Adipocyte (in vitro differentiated cells): ENCODE results near the gene ANGPTL2.

Experiments used
- DNase-seq: peaks from one replicate; pipeline ENCODE4 v3.0.0-alpha.2; 2015; ENCODE audit warnings: low read depth
- H3K27me3 ChIP-seq: replicated peaks from 2 replicates; pipeline ENCODE4 v1.7.0; 2013; ENCODE audit warnings: mild to moderate bottlenecking, low read length, moderate library complexity; ENCODE audit not compliant: control insufficient read depth, insufficient read depth
- H3K36me3 ChIP-seq: 2 replicates; pipeline ENCODE4 v1.7.0; 2013; ENCODE audit warnings: low read length, mild to moderate bottlenecking, moderate library complexity; ENCODE audit not compliant: control insufficient read depth, insufficient read depth, severe bottlenecking
- H3K4me1 ChIP-seq: 2 replicates; pipeline ENCODE4 v1.7.0; 2013; ENCODE audit warnings: mild to moderate bottlenecking, low read length, moderate library complexity; ENCODE audit not compliant: control insufficient read depth, insufficient read depth
- H3K4me3 ChIP-seq: 2 replicates; pipeline ENCODE4 v1.7.0; 2013; ENCODE audit warnings: mild to moderate bottlenecking, low read length, moderate library complexity
- H3K9ac ChIP-seq: 2 replicates; pipeline ENCODE4 v1.7.0; 2013; ENCODE audit warnings: mild to moderate bottlenecking, low read length, moderate library complexity
- H3K9me3 ChIP-seq: 2 replicates; pipeline ENCODE4 v1.7.0; 2013; ENCODE audit warnings: mild to moderate bottlenecking, low read length, moderate library complexity; ENCODE audit not compliant: control insufficient read depth

Gene ANGPTL2

GRCh38 chr9:127124111-127124531, 1.7 kb upstream of the ANGPTL2 start:
- Histone ChIP-seq H3K36me3 (peaks cover 10% of the 10 kb centered on the region), H3K9ac (no peak overlapping the region), H3K27me3 (no peaks in the 10 kb centered on the region), H3K4me3 (no peak overlapping the region), H3K4me1 (peaks cover 35% of the 10 kb centered on the region), H3K9me3 (no peaks in the 10 kb centered on the region)
- DNase-seq: no peak

DNA sequence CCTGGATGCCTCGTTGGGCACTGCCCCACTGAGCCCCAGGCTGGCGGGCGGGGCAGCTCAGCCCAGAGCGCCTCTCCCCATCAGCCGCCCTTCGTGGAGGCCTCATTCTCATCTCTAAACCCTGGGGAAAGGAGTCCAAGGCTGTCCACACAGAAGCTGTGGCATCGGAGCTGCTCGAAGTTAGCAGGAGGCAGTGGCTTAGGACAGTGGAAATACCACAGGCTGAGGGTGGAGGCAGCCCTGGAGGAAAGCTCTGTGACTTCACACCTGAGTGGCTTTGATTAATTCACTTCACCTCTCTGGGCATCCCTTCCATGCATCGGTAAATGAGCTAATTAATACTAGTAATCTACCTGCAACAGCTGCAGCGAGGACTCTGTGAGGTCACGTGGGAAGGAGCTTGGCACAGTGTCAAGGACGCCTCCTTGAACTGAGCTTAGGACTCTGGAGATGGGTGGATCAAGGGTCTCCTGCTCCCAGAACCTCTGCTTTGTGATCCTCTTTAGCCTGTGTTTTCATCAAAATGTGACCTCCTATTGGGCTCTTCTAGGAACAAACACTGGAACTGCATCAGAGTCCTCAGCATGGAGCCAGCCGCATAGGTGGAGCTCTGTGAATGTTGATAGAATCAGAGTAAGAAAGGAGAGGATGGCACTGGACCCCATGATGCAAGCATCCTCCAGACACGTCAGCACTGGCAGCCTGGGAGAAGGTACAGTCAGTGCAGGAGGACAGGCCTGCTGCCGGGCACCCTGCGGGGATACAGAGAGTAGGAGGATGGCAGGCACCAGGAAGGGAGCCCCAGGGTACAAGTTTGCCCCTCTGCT, 842 bp upstream of the ANGPTL2 start:
- Histone ChIP-seq H3K4me1 (peaks cover 37% of the 10 kb centered on the region), H3K9ac (peak overlapping the region; percentile 98), H3K4me3 (peak overlapping the region; percentile 46), H3K9me3 (no peaks in the 10 kb centered on the region), H3K27me3 (no peaks in the 10 kb centered on the region), H3K36me3 (peaks cover 18% of the 10 kb centered on the region)
- no peak for DNase-seq

GRCh38 chr9:127121628-127122175, 733 bp downstream of the ANGPTL2 start:
- no peaks in the 10 kb centered on the region for H3K27me3 ChIP-seq
- H3K9me3 ChIP-seq: no peaks in the 10 kb centered on the region
- H3K36me3 ChIP-seq: peaks cover 18% of the 10 kb centered on the region
- peaks cover 50% of the 10 kb centered on the region for H3K4me1 ChIP-seq
- H3K9ac ChIP-seq: peak overlapping the region; percentile 98
- DNase-seq: peak; percentile 61
- H3K4me3 ChIP-seq: peak overlapping the region; percentile 96

GRCh38 chr9:127119320-127119709, 3.1 kb downstream of the ANGPTL2 start:
- no peaks in the 10 kb centered on the region for H3K27me3 ChIP-seq
- no peak overlapping the region for H3K9ac ChIP-seq
- DNase-seq: no peak
- H3K4me3 ChIP-seq: peak overlapping the region; percentile 96
- peaks cover 25% of the 10 kb centered on the region for H3K36me3 ChIP-seq
- H3K9me3 ChIP-seq: no peaks in the 10 kb centered on the region
- peaks cover 55% of the 10 kb centered on the region for H3K4me1 ChIP-seq

- Histone ChIP-seq H3K9me3 (no peaks in the 10 kb centered on the region), H3K4me1 (peaks cover 55% of the 10 kb centered on the region), H3K4me3 (no peak overlapping the region), H3K36me3 (peaks cover 25% of the 10 kb centered on the region), H3K9ac (no peak overlapping the region), H3K27me3 (no peaks in the 10 kb centered on the region)
- no peak for DNase-seq
Observed at GRCh38 chr9:127118597-127119319, 3.7 kb downstream of the ANGPTL2 start.

GRCh38 chr9:127117801-127118200, 4.6 kb downstream of the ANGPTL2 start:
- Histone ChIP-seq H3K9ac (no peak overlapping the region), H3K36me3 (peaks cover 25% of the 10 kb centered on the region), H3K4me3 (no peak overlapping the region), H3K9me3 (no peaks in the 10 kb centered on the region), H3K4me1 (peaks cover 51% of the 10 kb centered on the region), H3K27me3 (no peaks in the 10 kb centered on the region)
- no peak for DNase-seq

DNA sequence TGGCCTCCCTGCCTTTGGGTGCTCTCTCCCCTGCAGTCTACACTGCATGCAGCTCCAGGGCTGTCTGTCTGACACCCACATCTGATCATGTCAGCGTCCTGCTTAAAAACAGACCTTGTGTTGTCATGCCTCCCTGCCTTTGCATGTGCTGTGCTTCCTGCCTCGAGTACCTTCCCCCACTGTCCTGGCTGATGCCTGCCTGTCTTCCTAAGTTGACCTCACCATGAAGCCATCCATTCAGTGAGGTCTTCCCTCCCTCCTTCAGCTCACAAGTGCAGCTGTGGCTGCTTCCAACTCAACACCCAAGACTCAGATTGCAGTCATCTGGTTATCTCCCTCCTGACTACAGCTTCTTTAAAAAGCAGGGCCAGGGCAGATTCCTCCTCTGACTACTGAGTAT, 5.5 kb downstream of the ANGPTL2 start:
- Histone ChIP-seq H3K36me3 (peaks cover 25% of the 10 kb centered on the region), H3K9ac (no peak overlapping the region), H3K4me3 (no peak overlapping the region), H3K9me3 (no peaks in the 10 kb centered on the region), H3K4me1 (peaks cover 51% of the 10 kb centered on the region), H3K27me3 (no peaks in the 10 kb centered on the region)
- DNase-seq: no peak

- peaks cover 50% of the 10 kb centered on the region for H3K4me1 ChIP-seq
- H3K9me3 ChIP-seq: no peaks in the 10 kb centered on the region
- no peak overlapping the region for H3K4me3 ChIP-seq
- no peak for DNase-seq
- H3K9ac ChIP-seq: no peak overlapping the region
- peaks cover 25% of the 10 kb centered on the region for H3K36me3 ChIP-seq
- no peaks in the 10 kb centered on the region for H3K27me3 ChIP-seq
Observed at GRCh38 chr9:127116088-127116726, 6.2 kb downstream of the ANGPTL2 start.

DNA sequence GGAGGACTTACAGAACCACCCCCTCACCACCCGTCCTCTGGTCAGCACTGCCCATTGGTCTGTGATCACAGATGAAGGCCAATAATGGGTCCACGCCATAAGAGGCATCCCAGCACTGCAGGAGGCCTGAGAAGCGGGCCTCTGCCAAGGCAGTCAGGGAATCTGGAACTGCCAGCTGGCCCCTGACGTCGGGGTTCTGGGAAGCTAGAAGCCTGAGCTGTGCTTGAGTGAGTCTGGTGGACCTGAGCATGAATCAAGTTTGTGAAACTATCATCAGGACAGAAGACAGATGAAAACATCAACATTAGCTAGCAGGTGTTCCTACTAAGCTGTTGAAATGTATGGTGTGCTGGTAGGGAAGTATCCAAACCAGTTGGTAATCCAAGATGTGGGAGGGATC, 7.8 kb downstream of the ANGPTL2 start:
- H3K27me3 ChIP-seq: no peaks in the 10 kb centered on the region
- no peak overlapping the region for H3K4me3 ChIP-seq
- peaks cover 19% of the 10 kb centered on the region for H3K36me3 ChIP-seq

GRCh38 chr9:127113191-127113972, 9.1 kb downstream of the ANGPTL2 start:
- Histone ChIP-seq H3K27me3 (no peaks in the 10 kb centered on the region), H3K9me3 (no peaks in the 10 kb centered on the region), H3K4me1 (peaks cover 36% of the 10 kb centered on the region), H3K36me3 (peaks cover 16% of the 10 kb centered on the region), H3K9ac (no peak overlapping the region), H3K4me3 (no peak overlapping the region)
- DNase-seq: no peak

More for the DNA sequence above, 7.8 kb downstream of the ANGPTL2 start:
- H3K9ac ChIP-seq: no peak overlapping the region
- DNase-seq: no peak
- no peaks in the 10 kb centered on the region for H3K9me3 ChIP-seq
- peaks cover 46% of the 10 kb centered on the region for H3K4me1 ChIP-seq
